B cell (primary cell): ENCODE results near the gene ATOSA. TPM values are rescaled to one million over a fixed set of nuclear protein-coding genes. Genes with fewer than 3 reads are reported as not detected.
A peak's percentile ranks its signal among the peaks of the same experiment; 100 is the strongest.

Experiments used
- ATAC-seq: fragments of 200-7000 bp; cut with Tn5 transposase; one replicate; pipeline ENCODE4 v1.10.0; 2021; ENCODE audit warnings: low read depth, mild to moderate bottlenecking, moderate number of reproducible peaks, moderate library complexity
- CTCF ChIA-PET: fragments of 350-600 bp; sonication (Branson Sonifier 250); formaldehyde crosslinking; loops from one replicate; lab custom pipeline; 2021; ENCODE audit warnings: antibody characterized with exemption, inconsistent platforms; lab: Charles Lee
- POLR2A ChIA-PET: fragments of 350-600 bp; sonication (Branson Sonifier 250); formaldehyde crosslinking; loops from one replicate; lab custom pipeline; 2021; ENCODE audit warnings: antibody characterized with exemption; lab: Charles Lee
- DNase-seq: peaks from one replicate; pipeline ENCODE4 v3.0.0; 2013
- H2AFZ ChIP-seq: 2 replicates; pipeline ENCODE4 v1.6.1; 2012; ENCODE audit warnings: mild to moderate bottlenecking, low read depth, low read length; ENCODE audit not compliant: insufficient read depth, poor library complexity, severe bottlenecking
- H3K27ac ChIP-seq, 2 donors: 1 replicate in 1 of 2; 2 replicates in 1 of 2; pipeline ENCODE4 v1.5.1; 2012 to 2013; ENCODE audit warnings: low read length in 2 of 2, mild to moderate bottlenecking in 2 of 2, moderate library complexity in 1 of 2
- H3K27me3 ChIP-seq, 4 experiments: fragments of 200-600 bp in 1 of 4; sonication (generic) in 1 of 4; replicated peaks in 1 of 4; 1 replicate in 2 of 4; 2 replicates in 2 of 4; pipeline versions ENCODE4 v1.6.1 to v1.7.0; 2013 to 2016; ENCODE audit warnings: low read length in 3 of 4, mild to moderate bottlenecking in 2 of 4, mixed read lengths in 1 of 4, moderate library complexity in 1 of 4; ENCODE audit not compliant: insufficient read depth in 4 of 4, control insufficient read depth in 3 of 4; ENCODE audit errors: control extremely low read depth in 1 of 4
- H3K36me3 ChIP-seq, 2 experiments: replicated peaks in 1 of 2; 1 replicate in 1 of 2; 2 replicates in 1 of 2; pipeline versions ENCODE4 v1.6.1 to v1.7.1; 2013; ENCODE audit warnings: low read length in 1 of 2; ENCODE audit not compliant: insufficient read depth in 2 of 2, control insufficient read depth in 1 of 2; ENCODE audit errors: control extremely low read depth in 1 of 2, extremely low read depth in 1 of 2
- H3K4me1 ChIP-seq, 2 donors: fragments of 200-600 bp in 1 of 2; sonication (generic) in 1 of 2; 1 replicate in 1 of 2; 2 replicates in 1 of 2; pipeline versions ENCODE4 v1.5.1 to v1.6.1; 2013 to 2017; ENCODE audit warnings: low read length in 2 of 2; ENCODE audit not compliant: control insufficient read depth in 2 of 2, insufficient read depth in 2 of 2
- H3K4me2 ChIP-seq: replicated peaks from 2 replicates; pipeline ENCODE3; 2012; ENCODE audit warnings: mild to moderate bottlenecking, low read depth, low read length; ENCODE audit not compliant: poor library complexity, severe bottlenecking
- H3K4me3 ChIP-seq, 5 experiments: fragments of 200-600 bp in 1 of 5; sonication (generic) in 1 of 5; 1 replicate in 3 of 5; 2 replicates in 2 of 5; pipeline versions ENCODE4 v1.5.1 to v1.7.0; 2011 to 2016; ENCODE audit warnings: low read length in 4 of 5, mild to moderate bottlenecking in 4 of 5, low read depth in 2 of 5, control low read depth in 1 of 5, moderate library complexity in 1 of 5; ENCODE audit not compliant: insufficient read depth in 1 of 5; ENCODE audit errors: control extremely low read depth in 1 of 5, extremely low read depth in 1 of 5
- H3K79me2 ChIP-seq: fragments of 200-600 bp; sonication (generic); one replicate; pipeline ENCODE4 v1.6.0; 2016; ENCODE audit warnings: low read length; ENCODE audit not compliant: control insufficient read depth, insufficient read depth
- H3K9ac ChIP-seq: fragments of 200-600 bp; sonication (generic); 2 replicates; pipeline ENCODE4 v1.6.1; 2017; ENCODE audit warnings: mild to moderate bottlenecking, low read length, moderate library complexity
- H3K9me3 ChIP-seq, 3 donors: one replicate each; pipeline versions ENCODE4 v1.6.1 to v1.7.1; 2013; ENCODE audit warnings: low read length in 2 of 3; ENCODE audit not compliant: control insufficient read depth in 2 of 3, insufficient read depth in 1 of 3; ENCODE audit errors: control extremely low read depth in 1 of 3
- H4K20me1 ChIP-seq: 2 replicates; pipeline ENCODE4 v1.6.0; 2012; ENCODE audit warnings: mild to moderate bottlenecking, low read length; ENCODE audit not compliant: insufficient read depth, control insufficient read depth, poor library complexity, severe bottlenecking
- H3K27ac Mint-ChIP-seq: one replicate; pipeline ENCODE4 v1.8.0; 2021; ENCODE audit warnings: mixed read lengths
- H3K27me3 Mint-ChIP-seq: one replicate; pipeline ENCODE4 v1.8.0; 2021; ENCODE audit warnings: mixed read lengths
- H3K4me1 Mint-ChIP-seq: one replicate; pipeline ENCODE4 v1.8.0; 2021; ENCODE audit warnings: mixed read lengths
- H3K4me3 Mint-ChIP-seq: one replicate; pipeline ENCODE4 v1.8.0; 2021; ENCODE audit warnings: mixed read lengths
- H3K9me3 Mint-ChIP-seq: one replicate; pipeline ENCODE4 v1.8.0; 2022; ENCODE audit warnings: mixed read lengths; ENCODE audit not compliant: insufficient read depth
- EZH2 ChIP-seq: IDR thresholded peaks from 2 replicates; pipeline ENCODE4 v1.6.1; 2012; ENCODE audit warnings: borderline replicate concordance, low read depth, mild to moderate bottlenecking, moderate library complexity, low read length; ENCODE audit not compliant: insufficient read depth, poor library complexity, severe bottlenecking
- WGBS: methylation state at CpG from one replicate; pipeline ENCODE4 v1.1.5; 2013; ENCODE audit warnings: missing lambda C conversion rate; ENCODE audit not compliant: insufficient coverage; 5-methylcytosine and 5-hydroxymethylcytosine counted together
- intact Hi-C: fragments of 100-400 bp; cut with micrococcal nuclease; formaldehyde crosslinking; loops from one replicate; pipeline ENCODE4 v1.10.0; 2022
- polyA plus RNA-seq: library from polyadenylated mRNA; depleted of rRNA; stranded (reverse); fragments of >200 nt; gene quantifications from 2 replicates; pipeline ENCODE4 v1.2.3, GENCODE V29; 2012
- total RNA-seq, 2 donors: library from RNA; stranded (reverse); fragments of 120-200 nt in 1 of 2; gene quantifications; 1 replicate in 1 of 2; 2 replicates in 1 of 2; pipeline versions ENCODE4 v1.2.3 to v1.2.4, GENCODE V29; 2013 to 2022
- TF ChIP-seq, protein P1 (sequence below): fragments of 200-600 bp; IDR thresholded peaks from one replicate; pipeline ENCODE4 v1.8.0; 2022; ENCODE audit warnings: antibody characterized with exemption, mild to moderate bottlenecking

Gene ATOSA
- total and polyA plus RNA-seq, 2 donors (not counting 1 experiment from before 2014, with no cell fraction given) = 73.4 to 198 TPM

DNA sequence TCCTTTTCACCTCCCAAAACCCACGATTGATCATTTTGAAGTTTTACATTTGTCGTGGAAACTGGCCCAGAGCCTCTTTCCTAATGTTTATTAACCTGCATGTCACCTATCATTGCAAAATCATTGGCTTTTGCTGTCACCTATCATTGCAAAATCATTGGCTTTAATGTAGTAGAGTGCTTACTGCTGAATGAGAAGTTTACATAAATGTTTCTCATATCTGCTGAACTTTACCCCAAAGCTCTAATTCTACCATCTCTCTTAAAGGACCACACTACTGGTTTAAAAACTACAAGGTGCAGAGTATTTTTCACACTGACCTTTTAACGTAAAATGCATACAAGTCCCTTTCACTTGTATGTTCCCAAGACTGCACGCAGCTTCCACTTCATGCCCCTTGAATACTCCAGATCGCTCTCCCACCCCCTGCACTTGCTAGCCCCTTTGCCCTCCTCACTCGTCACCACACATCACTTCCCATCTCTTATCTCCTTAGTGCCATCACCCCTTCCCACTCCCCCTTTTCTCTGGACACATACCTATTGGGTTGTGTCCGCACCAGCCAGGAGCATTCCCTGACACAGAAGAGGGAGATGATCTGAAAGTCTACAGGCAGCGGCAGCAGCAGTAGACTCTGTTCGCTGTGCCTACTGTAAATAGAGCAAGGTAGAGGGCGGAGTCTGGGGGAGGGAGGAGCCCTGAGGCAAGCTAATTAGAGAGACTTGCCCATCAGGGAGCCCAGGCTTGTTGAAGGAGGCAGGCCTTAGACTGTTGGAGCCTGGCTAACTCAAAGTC, 30.2 kb upstream of the ATOSA start:
- CTCF ChIA-PET = interaction anchor here (1.1 to 2.8 kb wide), 6 partner anchors 25 to 36 kb away, joined by 3 to 23 read pairs (median 5); partner anchors contain the start of gene ATOSA
- Mint-ChIP-seq H3K27ac (peak overlapping the region; percentile 93), H3K4me1 (peaks cover 54% of the 10 kb centered on the region), H3K4me3 (peak overlapping the region; percentile 94), H3K9me3 (no peaks in the 10 kb centered on the region), H3K27me3 (no peaks in the 10 kb centered on the region)
- POLR2A ChIA-PET = interaction anchor here (1.0 to 1.9 kb wide), 4 partner anchors 20 to 30 kb away, joined by 5 to 7 read pairs (median 6); partner anchors contain the start of gene ATOSA
- Histone ChIP-seq H3K36me3 (no peaks in the 10 kb centered on the region), H3K9ac (peak overlapping the region; percentile 63), H3K9me3 (no peaks in the 10 kb centered on the region), H2AFZ (peak overlapping the region; percentile 73), H3K27ac (peak overlapping the region; percentile 83 to 87), H4K20me1 (no peaks in the 10 kb centered on the region), H3K27me3 (no peaks in the 10 kb centered on the region), H3K4me3 (peak overlapping the region; percentile 6 to 57 (median 52)), H3K79me2 (no peaks in the 10 kb centered on the region), H3K4me1 (peaks cover 23 to 35% of the 10 kb centered on the region in 2 donors), H3K4me2 (peak overlapping the region; percentile 67)
- peak; percentile 100 for ATAC-seq
- intact Hi-C loops = loop anchor here (1.0 to 2.0 kb wide), 3 partner anchors 21 to 31 kb away; partner anchors contain the start of gene ATOSA
- WGBS = 48% methylated on average over 8 of the region's 10 CpGs
- DNase-seq = peak; percentile 73
- TF ChIP-seq EZH2 = no peak
- TF ChIP-seq, protein P1, sequence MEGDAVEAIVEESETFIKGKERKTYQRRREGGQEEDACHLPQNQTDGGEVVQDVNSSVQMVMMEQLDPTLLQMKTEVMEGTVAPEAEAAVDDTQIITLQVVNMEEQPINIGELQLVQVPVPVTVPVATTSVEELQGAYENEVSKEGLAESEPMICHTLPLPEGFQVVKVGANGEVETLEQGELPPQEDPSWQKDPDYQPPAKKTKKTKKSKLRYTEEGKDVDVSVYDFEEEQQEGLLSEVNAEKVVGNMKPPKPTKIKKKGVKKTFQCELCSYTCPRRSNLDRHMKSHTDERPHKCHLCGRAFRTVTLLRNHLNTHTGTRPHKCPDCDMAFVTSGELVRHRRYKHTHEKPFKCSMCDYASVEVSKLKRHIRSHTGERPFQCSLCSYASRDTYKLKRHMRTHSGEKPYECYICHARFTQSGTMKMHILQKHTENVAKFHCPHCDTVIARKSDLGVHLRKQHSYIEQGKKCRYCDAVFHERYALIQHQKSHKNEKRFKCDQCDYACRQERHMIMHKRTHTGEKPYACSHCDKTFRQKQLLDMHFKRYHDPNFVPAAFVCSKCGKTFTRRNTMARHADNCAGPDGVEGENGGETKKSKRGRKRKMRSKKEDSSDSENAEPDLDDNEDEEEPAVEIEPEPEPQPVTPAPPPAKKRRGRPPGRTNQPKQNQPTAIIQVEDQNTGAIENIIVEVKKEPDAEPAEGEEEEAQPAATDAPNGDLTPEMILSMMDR = no peak

DNA sequence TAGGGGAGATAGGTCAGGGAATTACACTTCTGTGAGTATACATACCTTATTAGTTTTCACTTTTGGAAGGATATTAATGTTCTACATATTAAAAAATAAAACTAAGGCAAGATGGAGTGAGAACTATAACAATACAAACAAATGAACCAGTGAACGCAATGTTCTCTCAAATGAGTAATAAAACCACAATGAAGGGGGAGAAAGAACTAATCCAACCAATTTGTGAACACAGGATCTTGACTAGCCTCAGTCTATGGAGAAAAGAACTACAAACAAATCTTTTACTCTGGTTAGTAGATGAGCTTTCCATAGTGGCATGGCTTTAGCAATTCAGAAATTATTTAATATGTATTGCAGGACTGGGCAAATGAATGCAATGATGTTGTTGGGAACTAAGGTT, 26.9 kb upstream of the ATOSA start:
- Mint-ChIP-seq H3K27me3 (no peaks in the 10 kb centered on the region), H3K9me3 (no peaks in the 10 kb centered on the region), H3K4me1 (peaks cover 73% of the 10 kb centered on the region), H3K4me3 (no peak overlapping the region), H3K27ac (peak overlapping the region; percentile 38)
- Histone ChIP-seq H3K36me3 (no peaks in the 10 kb centered on the region), H3K79me2 (peaks cover 5% of the 10 kb centered on the region), H3K4me1 (peaks cover 35 to 46% of the 10 kb centered on the region in 2 donors), H4K20me1 (no peaks in the 10 kb centered on the region), H3K27ac (no peak overlapping the region), H3K4me2 (no peak overlapping the region), H3K9ac (no peak overlapping the region), H2AFZ (no peak overlapping the region), H3K9me3 (no peaks in the 10 kb centered on the region), H3K4me3 (no peak overlapping the region), H3K27me3 (no peaks in the 10 kb centered on the region)
- DNase-seq = no peak
- no CpG with 5 or more reads among the region's 1 CpG for WGBS
- intact Hi-C loops = no loop called here
- POLR2A ChIA-PET = interaction anchor here (0.7 kb wide), 1 partner anchor 13 kb away, joined by 3 read pairs; no protein-coding TSS in a partner anchor
- ATAC-seq = no peak
- no peak for TF ChIP-seq EZH2
- TF ChIP-seq, protein P1 = no peak
- CTCF ChIA-PET = no interaction called here
